Measurements from ENCODE around the gene SAMD10.

Gene SAMD10

GRCh38 chr20:63950701-63951397 lies 28.6 kb downstream of the SAMD10 start:
- TF ChIP-seq CTCF (IDR thresholded peaks at IDR 0.05; ENCODE audit: low read length), result no peak
- no peak for TF ChIP-seq EZH2 (IDR thresholded peaks at IDR 0.05; ENCODE audit: borderline replicate concordance, low read length)
- Histone ChIP-seq H2AFZ (ENCODE audit: low read length) (no peak overlapping the region), H3K4me1 (ENCODE audit: insufficient read depth, low read length, severe bottlenecking) (peaks cover 56% of the 10 kb centered on the region), H3K9me3 (ENCODE audit: low read length) (no peaks in the 10 kb centered on the region), H4K20me1 (ENCODE audit: insufficient read depth, low read length) (no peaks in the 10 kb centered on the region), H3K9me2 (ENCODE audit: low read depth, low read length) (no peaks in the 10 kb centered on the region), H3F3A (ENCODE audit: insufficient read depth, low read length) (no peaks in the 10 kb centered on the region), H3K79me2 (ENCODE audit: insufficient read depth, low read length) (no peaks in the 10 kb centered on the region), H3K9ac (ENCODE audit: low read length) (no peak overlapping the region), H3K36me3 (ENCODE audit: insufficient read depth, low read length) (no peaks in the 10 kb centered on the region; the same call in 1 of the 2 replicates), H3K27ac (ENCODE audit: low read depth, low read length, poor library complexity, severe bottlenecking) (peak overlapping the region; percentile 78), H3K4me3 (ENCODE audit: low read depth, low read length, poor library complexity, severe bottlenecking) (no peak overlapping the region), H3K27me3 (ENCODE audit: insufficient read depth, low read length) (no peaks in the 10 kb centered on the region), H3K4me2 (ENCODE audit: low read length) (no peak overlapping the region)

DNA sequence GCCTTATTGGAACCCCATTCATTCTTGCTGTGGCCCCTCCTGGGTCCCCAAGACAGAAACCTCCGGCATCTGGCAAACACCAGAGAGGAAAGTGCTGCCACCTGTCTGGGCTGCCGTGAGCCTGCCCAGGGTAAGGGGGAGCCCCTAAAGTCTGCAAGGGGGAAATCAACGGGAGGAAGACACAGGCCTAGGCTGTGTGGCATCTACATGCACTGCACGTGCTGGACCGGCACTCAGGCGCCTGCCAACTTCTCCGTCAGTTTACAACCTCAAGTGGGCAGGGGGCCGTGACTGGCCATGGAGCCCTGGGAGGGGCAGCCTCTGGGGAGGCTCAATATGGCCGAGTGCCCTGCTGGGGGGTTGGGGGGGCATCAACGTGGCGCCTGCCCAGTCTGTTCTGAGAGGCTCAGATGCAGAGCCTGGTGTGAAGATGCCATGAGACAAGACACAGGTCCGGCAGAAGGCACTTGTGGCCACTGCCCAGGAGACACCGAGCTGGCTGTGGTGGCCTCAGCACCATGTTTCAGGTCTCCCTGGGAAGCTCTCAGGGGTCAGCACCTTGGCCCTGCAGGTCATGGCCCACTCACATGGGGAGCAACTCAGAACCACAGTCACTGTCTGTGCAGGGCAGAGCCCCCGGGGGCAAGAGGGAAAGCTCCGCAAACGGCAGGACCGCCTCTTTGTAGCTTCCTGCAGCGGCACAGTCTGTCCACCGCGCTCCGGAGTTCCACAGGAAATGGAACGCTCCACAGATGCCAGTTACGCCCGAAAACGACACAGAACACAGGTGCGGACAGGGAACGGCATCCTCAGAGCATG lies 31.6 kb downstream of the SAMD10 start:
- Histone ChIP-seq H3K4me2 (ENCODE audit: low read length) (no peak overlapping the region), H3K27me3 (ENCODE audit: insufficient read depth, low read length) (no peaks in the 10 kb centered on the region), H3K79me2 (ENCODE audit: insufficient read depth, low read length) (no peaks in the 10 kb centered on the region), H3K9me3 (ENCODE audit: low read length) (no peaks in the 10 kb centered on the region), H3K36me3 (ENCODE audit: insufficient read depth, low read length) (peaks cover 26% of the 10 kb centered on the region), H3K9ac (ENCODE audit: low read length) (no peak overlapping the region), H3K9me2 (ENCODE audit: low read depth, low read length) (no peaks in the 10 kb centered on the region), H3K27ac (ENCODE audit: low read depth, low read length, poor library complexity, severe bottlenecking) (no peak overlapping the region), H4K20me1 (ENCODE audit: insufficient read depth, low read length) (no peaks in the 10 kb centered on the region), H3K4me1 (ENCODE audit: insufficient read depth, low read length, severe bottlenecking) (peaks cover 34% of the 10 kb centered on the region), H3K4me3 (ENCODE audit: low read depth, low read length, poor library complexity, severe bottlenecking) (no peak overlapping the region), H2AFZ (ENCODE audit: low read length) (no peak overlapping the region), H3F3A (ENCODE audit: insufficient read depth, low read length) (no peaks in the 10 kb centered on the region)
- TF ChIP-seq CTCF (IDR thresholded peaks at IDR 0.05; ENCODE audit: low read length), result no peak
- TF ChIP-seq EZH2 (IDR thresholded peaks at IDR 0.05; ENCODE audit: borderline replicate concordance, low read length), result no peak

GRCh38 chr20:63946986-63947637 lies 32.3 kb downstream of the SAMD10 start:
- no peak overlapping the region for H3K9ac ChIP-seq (ENCODE audit: low read length)
- no peak overlapping the region for H2AFZ ChIP-seq (ENCODE audit: low read length)
- H3K9me2 ChIP-seq (ENCODE audit: low read depth, low read length), result no peaks in the 10 kb centered on the region
- H3K36me3 ChIP-seq (ENCODE audit: insufficient read depth, low read length), result peaks cover 29% of the 10 kb centered on the region
- TF ChIP-seq CTCF (IDR thresholded peaks at IDR 0.05; ENCODE audit: low read length) (no peak), EZH2 (IDR thresholded peaks at IDR 0.05; ENCODE audit: borderline replicate concordance, low read length) (no peak)
- no peak overlapping the region for H3K27ac ChIP-seq (ENCODE audit: low read depth, low read length, poor library complexity, severe bottlenecking)
- no peaks in the 10 kb centered on the region for H3K9me3 ChIP-seq (ENCODE audit: low read length)
- H3K4me1 ChIP-seq (ENCODE audit: insufficient read depth, low read length, severe bottlenecking), result peaks cover 40% of the 10 kb centered on the region
- no peaks in the 10 kb centered on the region for H3K27me3 ChIP-seq (ENCODE audit: insufficient read depth, low read length)
- no peaks in the 10 kb centered on the region for H3K79me2 ChIP-seq (ENCODE audit: insufficient read depth, low read length)
- no peaks in the 10 kb centered on the region for H4K20me1 ChIP-seq (ENCODE audit: insufficient read depth, low read length)
- H3K4me3 ChIP-seq (ENCODE audit: low read depth, low read length, poor library complexity, severe bottlenecking), result no peak overlapping the region
- H3F3A ChIP-seq (ENCODE audit: insufficient read depth, low read length), result no peaks in the 10 kb centered on the region
- no peak overlapping the region for H3K4me2 ChIP-seq (ENCODE audit: low read length)
